T-helper 1 cell treated with Interleukin-12 subunit alpha and Interleukin-12 subunit beta and Interleukin-4 antibody, amounts not matched to agents 30 μg/mL and 1 μg/mL, for 36 hours (primary cell): ENCODE measurements around the gene C8G.

Experiments
- H3K27ac Mint-ChIP-seq: one replicate; pipeline ENCODE4 v1.8.0; 2021; ENCODE audit warnings: mild to moderate bottlenecking, mixed read lengths
- H3K27me3 Mint-ChIP-seq: one replicate; pipeline ENCODE4 v1.8.0; 2021; ENCODE audit warnings: low read depth, mixed read lengths
- H3K36me3 Mint-ChIP-seq: one replicate; pipeline ENCODE4 v1.8.0; 2021; ENCODE audit warnings: low read depth, mixed read lengths
- H3K4me1 Mint-ChIP-seq: one replicate; pipeline ENCODE4 v1.8.0; 2021; ENCODE audit warnings: low read depth, mixed read lengths
- H3K4me3 Mint-ChIP-seq: one replicate; pipeline ENCODE4 v1.8.0; 2021; ENCODE audit warnings: mild to moderate bottlenecking, moderate library complexity, mixed read lengths
- H3K9me3 Mint-ChIP-seq: one replicate; pipeline ENCODE4 v1.8.0; 2021; ENCODE audit warnings: mixed read lengths

The C8G gene

DNA sequence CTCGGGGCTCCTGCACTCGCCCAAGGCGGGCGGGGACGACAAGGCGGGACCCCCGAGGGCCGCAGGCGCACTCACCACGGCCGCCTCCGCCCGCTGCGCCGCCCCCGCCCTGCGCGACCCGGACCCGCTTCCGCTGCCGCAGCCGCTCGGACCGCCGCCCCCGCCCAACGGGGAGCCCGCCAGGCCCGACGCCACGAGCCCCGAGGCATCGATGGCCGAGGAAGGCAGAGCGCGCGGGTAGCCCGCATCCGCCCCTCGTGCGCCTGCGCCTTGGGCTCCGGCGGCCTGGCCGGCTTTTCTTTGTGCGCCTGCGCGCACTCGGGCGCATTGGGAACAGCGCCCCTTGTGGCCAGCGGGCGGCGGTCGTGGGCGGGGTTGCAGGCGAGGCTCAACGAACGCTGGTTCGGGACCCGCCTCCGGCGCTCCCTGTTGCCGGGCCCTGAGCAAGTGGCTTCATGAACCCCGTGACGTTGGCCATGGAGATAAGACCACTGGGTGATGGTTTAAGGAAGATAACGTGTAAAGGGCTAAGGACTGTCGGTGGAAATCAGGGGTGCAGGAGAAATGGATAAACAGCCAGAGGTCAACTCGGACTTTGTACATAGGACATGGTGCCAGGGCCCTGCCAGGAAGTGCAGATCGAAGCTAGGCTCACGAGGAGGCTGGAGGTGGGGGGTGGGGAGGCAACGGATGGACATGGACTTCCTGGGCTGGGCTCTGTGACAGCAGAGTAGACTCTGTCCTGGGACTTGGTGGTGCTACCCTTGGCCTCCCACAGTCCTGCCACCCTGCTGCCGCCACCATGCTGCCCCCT, at the start of gene C8G, which contains the start of gene FBXW5:
C8G (plus strand) TSS at position 725 of the 814 bp plus-strand sequence; CDS start at position 803, 78 bp downstream.
FBXW5 (minus strand) TSS at position 220 of the 814 bp plus-strand sequence. CDS start 655 bp downstream, outside the sequence.
- peaks cover 3% of the 10 kb centered on the region for H3K4me1 Mint-ChIP-seq
- H3K27ac Mint-ChIP-seq, result peak within 1 kb of the TSS; percentile 90
- H3K4me3 Mint-ChIP-seq, result peak within 1 kb of the TSS; percentile 82
- H3K36me3 Mint-ChIP-seq, result peaks cover 6% of the 10 kb centered on the region
- H3K27me3 Mint-ChIP-seq, result no peaks in the 10 kb centered on the region
- no peaks in the 10 kb centered on the region for H3K9me3 Mint-ChIP-seq

GRCh38 chr9:136896027-136896426, 49.0 kb upstream of the C8G start:
- H3K27ac Mint-ChIP-seq, result peak overlapping the region; percentile 39
- peaks cover 34% of the 10 kb centered on the region for H3K4me1 Mint-ChIP-seq
- H3K4me3 Mint-ChIP-seq, result no peak overlapping the region
- no peaks in the 10 kb centered on the region for H3K9me3 Mint-ChIP-seq
- no peaks in the 10 kb centered on the region for H3K27me3 Mint-ChIP-seq
- peaks cover 29% of the 10 kb centered on the region for H3K36me3 Mint-ChIP-seq

DNA sequence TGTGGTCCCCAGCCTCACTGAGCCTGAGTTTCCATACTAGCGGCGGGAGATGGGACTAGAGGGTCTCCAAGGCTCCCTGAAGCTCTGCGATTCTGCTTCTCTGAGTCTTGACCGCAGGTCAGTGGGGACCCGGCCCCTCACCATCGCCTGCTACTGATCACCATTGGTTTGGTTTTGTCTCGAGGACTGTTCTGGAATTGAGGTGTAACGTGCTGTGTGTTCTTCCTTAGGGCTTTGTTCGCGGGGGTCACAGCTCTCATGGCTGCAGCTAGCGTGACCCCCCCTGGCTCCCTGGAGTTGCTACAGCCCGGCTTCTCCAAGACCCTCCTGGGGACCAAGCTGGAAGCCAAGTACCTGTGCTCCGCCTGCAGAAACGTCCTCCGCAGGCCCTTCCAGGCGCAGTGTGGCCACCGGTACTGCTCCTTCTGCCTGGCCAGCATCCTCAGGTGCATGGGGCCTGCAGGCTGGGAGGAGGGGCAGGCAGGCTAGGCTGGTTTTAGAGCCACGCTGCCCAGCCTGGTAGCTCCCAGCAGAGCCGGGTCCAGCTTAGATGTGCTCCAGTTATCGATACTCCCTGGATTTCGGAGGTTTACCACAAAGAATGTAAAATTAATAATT, 46.5 kb upstream of the C8G start:
- no peaks in the 10 kb centered on the region for H3K9me3 Mint-ChIP-seq
- H3K36me3 Mint-ChIP-seq, result peaks cover 48% of the 10 kb centered on the region
- H3K4me3 Mint-ChIP-seq, result no peak overlapping the region
- H3K4me1 Mint-ChIP-seq, result peaks cover 51% of the 10 kb centered on the region
- H3K27me3 Mint-ChIP-seq, result no peaks in the 10 kb centered on the region
- peak overlapping the region; percentile 24 for H3K27ac Mint-ChIP-seq

- Mint-ChIP-seq H3K9me3 (no peaks in the 10 kb centered on the region), H3K27me3 (no peaks in the 10 kb centered on the region), H3K36me3 (peaks cover 46% of the 10 kb centered on the region), H3K4me3 (no peak overlapping the region), H3K4me1 (peaks cover 53% of the 10 kb centered on the region), H3K27ac (peak overlapping the region; percentile 82)
These were observed 45.8 kb upstream of the C8G start for GRCh38 chr9:136899196-136899595.

GRCh38 chr9:136900556-136900955, 44.5 kb upstream of the C8G start:
- no peaks in the 10 kb centered on the region for H3K9me3 Mint-ChIP-seq
- peaks cover 41% of the 10 kb centered on the region for H3K36me3 Mint-ChIP-seq
- H3K4me1 Mint-ChIP-seq, result peaks cover 53% of the 10 kb centered on the region
- peak overlapping the region; percentile 96 for H3K27ac Mint-ChIP-seq
- no peaks in the 10 kb centered on the region for H3K27me3 Mint-ChIP-seq
- peak overlapping the region; percentile 51 for H3K4me3 Mint-ChIP-seq

DNA sequence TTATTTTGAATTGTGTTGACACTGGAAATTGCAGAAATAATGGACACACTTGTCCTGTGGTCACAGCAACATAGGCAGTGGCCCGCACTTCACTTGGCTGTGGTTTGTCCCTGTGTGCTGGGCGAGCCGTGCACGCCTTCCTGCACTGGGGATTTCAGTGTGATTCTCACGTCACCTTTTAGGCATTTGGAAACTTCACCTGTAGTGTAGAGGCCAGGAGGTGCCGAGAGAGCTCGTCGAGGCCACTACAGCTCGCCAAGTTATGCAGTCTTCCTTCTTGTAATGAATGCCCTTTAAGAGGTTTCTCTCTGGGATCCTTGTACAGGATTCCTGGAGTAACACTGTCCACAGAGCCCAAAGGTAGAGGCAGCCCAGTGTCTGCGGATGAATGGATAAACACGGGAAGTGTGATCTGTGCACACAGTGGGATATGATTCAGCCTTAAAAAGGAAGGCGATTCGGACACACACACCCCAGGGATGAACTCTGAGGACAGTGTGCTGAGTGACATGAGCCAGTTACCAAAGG, 44.0 kb upstream of the C8G start:
- H3K9me3 Mint-ChIP-seq, result no peaks in the 10 kb centered on the region
- H3K27ac Mint-ChIP-seq, result peak overlapping the region; percentile 96
- H3K4me3 Mint-ChIP-seq, result peak overlapping the region; percentile 17
- peaks cover 46% of the 10 kb centered on the region for H3K36me3 Mint-ChIP-seq
- H3K4me1 Mint-ChIP-seq, result peaks cover 53% of the 10 kb centered on the region
- H3K27me3 Mint-ChIP-seq, result no peaks in the 10 kb centered on the region

DNA sequence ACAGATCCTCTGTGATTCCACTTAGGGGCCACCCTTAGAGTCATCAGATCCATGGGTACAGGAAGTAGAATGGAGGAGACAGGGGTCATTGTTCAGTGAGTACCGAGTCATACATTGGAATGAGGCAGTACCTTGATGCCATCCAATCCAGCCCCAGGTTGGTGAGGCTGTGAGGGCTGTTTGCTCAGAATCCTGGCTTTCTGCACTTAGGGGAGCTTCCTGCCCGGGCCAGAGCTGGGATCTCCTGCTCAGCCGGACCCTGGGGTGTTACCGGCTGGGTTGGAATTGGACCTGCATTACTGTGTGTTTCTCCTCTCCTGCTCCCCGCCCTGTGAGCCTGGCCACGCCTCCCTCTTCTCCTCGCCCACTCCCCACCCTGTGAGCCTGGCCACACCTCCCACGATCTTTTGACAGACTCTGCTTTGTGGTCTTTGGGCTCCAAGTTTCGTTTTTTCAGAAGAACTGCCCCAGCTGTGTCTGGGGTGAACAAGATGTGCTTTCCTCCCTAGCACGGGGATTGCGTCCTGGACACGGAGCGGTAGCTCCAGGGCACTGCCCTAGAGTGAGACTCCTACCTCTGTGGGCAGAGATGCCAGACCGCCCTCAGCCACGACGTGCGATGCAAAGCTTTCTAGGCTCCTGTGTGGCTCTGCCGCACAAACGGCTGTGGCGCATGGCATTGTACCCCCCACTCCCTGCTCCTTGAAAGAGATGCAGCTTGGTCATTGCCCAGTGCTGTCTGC, 43.4 kb upstream of the C8G start:
- Mint-ChIP-seq H3K27me3 (no peaks in the 10 kb centered on the region), H3K27ac (peak overlapping the region; percentile 96), H3K4me1 (peaks cover 57% of the 10 kb centered on the region), H3K9me3 (no peaks in the 10 kb centered on the region), H3K36me3 (peaks cover 51% of the 10 kb centered on the region), H3K4me3 (peak overlapping the region; percentile 82)

GRCh38 chr9:136902259-136902821, 42.7 kb upstream of the C8G start:
- Mint-ChIP-seq H3K4me3 (peak overlapping the region; percentile 82), H3K27ac (peak overlapping the region; percentile 96), H3K36me3 (peaks cover 57% of the 10 kb centered on the region), H3K27me3 (no peaks in the 10 kb centered on the region), H3K9me3 (no peaks in the 10 kb centered on the region), H3K4me1 (peaks cover 52% of the 10 kb centered on the region)

DNA sequence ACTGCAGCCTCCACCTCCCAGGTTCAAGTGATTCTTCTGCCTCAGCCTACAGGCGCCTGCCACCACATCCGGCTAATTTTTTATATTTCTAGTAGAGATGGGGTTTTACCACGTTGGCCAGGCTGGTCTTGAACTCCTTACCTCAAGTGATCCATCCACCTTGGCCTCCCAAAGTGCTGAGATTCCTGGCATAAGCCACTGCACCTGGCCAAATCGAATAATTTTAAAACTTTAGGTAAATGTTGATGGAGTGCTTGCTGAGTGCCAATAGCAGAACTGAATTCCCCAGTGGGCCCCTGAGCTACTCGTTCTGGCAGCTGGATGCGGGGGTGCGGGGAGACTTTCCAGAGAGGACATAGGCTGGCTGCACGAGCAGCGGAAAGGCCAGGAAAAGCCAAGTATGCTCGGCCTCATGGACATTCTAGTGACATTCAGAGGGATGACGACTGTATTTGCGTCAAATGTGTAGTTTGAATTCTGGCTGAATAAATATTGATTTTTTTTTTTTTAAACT, 41.9 kb upstream of the C8G start:
- H3K4me3 Mint-ChIP-seq, result no peak overlapping the region
- H3K27ac Mint-ChIP-seq, result peak overlapping the region; percentile 96
- H3K27me3 Mint-ChIP-seq, result no peaks in the 10 kb centered on the region
- peaks cover 51% of the 10 kb centered on the region for H3K4me1 Mint-ChIP-seq
- H3K9me3 Mint-ChIP-seq, result no peaks in the 10 kb centered on the region
- H3K36me3 Mint-ChIP-seq, result peaks cover 58% of the 10 kb centered on the region

GRCh38 chr9:136906266-136906665, 38.8 kb upstream of the C8G start:
- Mint-ChIP-seq H3K27ac (peak overlapping the region; percentile 60), H3K4me3 (no peak overlapping the region), H3K36me3 (peaks cover 52% of the 10 kb centered on the region), H3K27me3 (no peaks in the 10 kb centered on the region), H3K4me1 (peaks cover 36% of the 10 kb centered on the region), H3K9me3 (no peaks in the 10 kb centered on the region)

DNA sequence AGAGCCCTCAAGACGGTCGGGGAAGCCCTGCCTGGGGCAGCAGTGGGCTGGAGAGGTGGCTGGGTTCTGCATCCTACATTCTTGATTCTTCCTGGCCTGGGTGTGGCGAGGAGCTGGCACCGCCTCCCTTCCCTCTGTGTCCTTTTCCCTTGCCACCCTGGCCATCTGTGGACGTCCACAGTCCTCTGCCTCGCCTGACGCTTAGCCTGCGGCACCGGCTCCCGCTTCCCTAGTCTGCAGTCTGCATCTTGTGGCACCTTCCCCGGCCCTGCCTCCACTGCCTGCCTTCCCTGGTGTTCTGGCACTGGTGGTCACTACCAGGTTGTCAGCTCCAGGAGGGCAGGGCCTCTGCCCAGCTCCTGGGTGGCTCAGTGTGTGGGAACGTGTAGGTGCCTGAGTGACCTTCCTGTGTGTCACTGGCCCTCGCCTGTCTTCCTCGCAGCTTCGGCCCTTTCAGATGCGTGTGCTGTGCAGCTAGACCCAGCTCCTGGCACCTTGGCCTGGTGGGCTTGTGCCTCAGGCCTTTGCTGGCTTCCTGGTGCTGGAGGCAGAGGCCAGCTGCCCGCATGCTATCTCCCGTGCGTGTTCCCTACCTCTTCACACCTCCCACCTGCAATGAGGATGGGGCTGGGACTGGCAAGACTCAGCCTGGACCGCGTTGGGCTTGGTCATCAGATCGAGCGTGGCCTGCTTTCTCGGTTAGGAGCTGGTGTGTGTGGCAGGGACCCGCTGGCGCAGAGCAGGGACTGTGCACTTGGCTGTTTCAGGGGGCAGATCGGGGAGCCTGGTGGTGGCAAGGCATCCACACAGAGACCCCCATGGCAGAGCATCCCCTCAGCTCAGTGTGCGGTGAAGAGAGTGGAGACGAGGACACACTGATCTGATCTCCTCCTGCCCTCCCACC, 37.8 kb upstream of the C8G start:
- Mint-ChIP-seq H3K9me3 (no peaks in the 10 kb centered on the region), H3K27ac (peak overlapping the region; percentile 59), H3K27me3 (no peaks in the 10 kb centered on the region), H3K4me1 (peaks cover 28% of the 10 kb centered on the region), H3K36me3 (peaks cover 46% of the 10 kb centered on the region), H3K4me3 (no peak overlapping the region)

GRCh38 chr9:136910197-136910900, 34.7 kb upstream of the C8G start:
- Mint-ChIP-seq H3K36me3 (peaks cover 43% of the 10 kb centered on the region), H3K27ac (no peak overlapping the region), H3K4me3 (no peak overlapping the region), H3K9me3 (no peaks in the 10 kb centered on the region), H3K27me3 (no peaks in the 10 kb centered on the region), H3K4me1 (peaks cover 9% of the 10 kb centered on the region)

- Mint-ChIP-seq H3K9me3 (no peaks in the 10 kb centered on the region), H3K36me3 (peaks cover 43% of the 10 kb centered on the region), H3K4me1 (peaks cover 6% of the 10 kb centered on the region), H3K27ac (no peak overlapping the region), H3K27me3 (no peaks in the 10 kb centered on the region), H3K4me3 (no peak overlapping the region)
These were observed 34.2 kb upstream of the C8G start for GRCh38 chr9:136910901-136911245.
